Brain pericyte (primary cell): ENCODE measurements around the gene SLX1A.
"Not testable (repeated sequence)": the region's sequence is repeated elsewhere in the genome, so short reads cannot be mapped to it uniquely, and the experiment has no call there.

Experiments used
- DNase-seq: peaks from one replicate; pipeline ENCODE4 v3.0.0-alpha.2; 2012; ENCODE audit warnings: low read depth, low spot score

Gene SLX1A

DNA sequence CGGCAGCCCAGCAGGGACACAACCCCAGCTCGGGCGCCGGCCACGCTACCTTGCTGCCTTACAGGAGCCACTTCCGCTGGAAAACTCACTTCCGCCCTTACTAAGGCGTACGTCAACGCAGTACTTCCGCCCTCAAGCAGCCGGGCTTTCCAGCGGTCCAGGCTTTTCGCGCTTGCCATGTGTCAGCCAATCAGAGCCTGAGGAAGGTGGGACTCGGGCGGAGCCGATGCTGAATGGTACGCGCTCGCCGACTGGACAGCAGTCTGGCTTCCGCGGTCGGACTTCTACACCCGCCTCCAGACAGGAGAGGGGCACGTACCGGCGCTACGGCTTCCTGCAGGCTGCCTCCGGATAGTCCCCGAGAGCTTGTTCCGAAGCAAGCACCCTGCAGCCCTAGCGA, at the start of gene SLX1A, which contains the start of gene BOLA2B:
Gene SLX1A, plus strand, starts transcription at position 261 of the 400 bp plus-strand sequence. CDS start 210 bp downstream, outside the sequence.
Gene BOLA2B, minus strand, starts transcription at position 52 of the 400 bp plus-strand sequence. CDS start 71 bp downstream, outside the sequence.
- not testable (repeated sequence) for DNase-seq

DNA sequence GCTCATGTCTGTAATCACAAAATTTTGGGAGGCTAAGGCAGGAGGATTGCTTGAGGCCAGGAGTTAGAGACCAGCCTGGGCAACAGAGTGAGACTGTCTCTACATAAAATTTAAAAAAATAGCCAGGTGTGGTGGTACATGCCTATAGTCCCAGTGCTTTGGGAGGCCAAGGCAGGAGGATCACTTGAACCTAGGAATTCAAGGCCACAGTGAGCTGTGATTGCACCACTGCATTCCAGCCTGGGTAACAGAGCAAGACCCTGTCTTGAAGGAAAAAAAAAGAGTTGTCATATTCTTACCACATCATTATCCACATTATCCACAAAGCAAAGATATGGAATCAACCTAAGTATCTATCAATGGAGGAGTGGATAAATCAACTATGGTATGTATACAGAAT, 49.7 kb upstream of the SLX1A start:
- no peak for DNase-seq

DNA sequence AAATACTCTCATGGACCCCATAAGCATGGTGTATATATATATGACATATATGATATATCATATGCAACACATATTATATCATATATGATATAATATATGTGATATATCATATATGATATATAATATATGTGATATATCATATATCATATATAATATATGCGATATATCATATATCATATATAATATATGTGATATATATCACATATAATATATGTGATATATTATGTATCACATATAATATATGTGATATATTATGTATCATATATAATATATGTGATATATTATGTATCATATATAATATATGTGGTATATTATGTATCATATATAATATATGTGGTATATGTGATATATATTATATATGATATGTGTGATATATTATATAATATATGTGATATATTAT, 48.8 kb upstream of the SLX1A start:
- DNase-seq: no peak

DNA sequence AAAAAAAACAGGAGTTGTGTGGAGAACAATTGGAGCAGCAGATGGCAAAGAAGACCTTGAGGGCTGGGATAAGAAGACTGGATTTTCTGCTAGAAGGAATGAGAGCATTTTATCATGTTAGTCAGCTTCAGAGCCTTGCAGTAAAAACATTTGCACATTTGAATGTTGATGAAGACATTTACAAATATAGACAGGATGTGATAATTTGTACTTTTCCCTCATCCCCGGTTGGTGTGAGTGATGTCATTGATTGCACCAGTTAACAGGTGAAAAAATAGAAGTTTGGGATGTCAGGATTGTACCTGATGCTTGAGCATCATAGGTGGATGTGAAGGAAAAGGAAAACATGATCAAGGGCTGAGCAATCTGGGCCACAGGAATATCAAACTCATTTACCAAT, 48.0 kb upstream of the SLX1A start:
- no peak for DNase-seq

DNA sequence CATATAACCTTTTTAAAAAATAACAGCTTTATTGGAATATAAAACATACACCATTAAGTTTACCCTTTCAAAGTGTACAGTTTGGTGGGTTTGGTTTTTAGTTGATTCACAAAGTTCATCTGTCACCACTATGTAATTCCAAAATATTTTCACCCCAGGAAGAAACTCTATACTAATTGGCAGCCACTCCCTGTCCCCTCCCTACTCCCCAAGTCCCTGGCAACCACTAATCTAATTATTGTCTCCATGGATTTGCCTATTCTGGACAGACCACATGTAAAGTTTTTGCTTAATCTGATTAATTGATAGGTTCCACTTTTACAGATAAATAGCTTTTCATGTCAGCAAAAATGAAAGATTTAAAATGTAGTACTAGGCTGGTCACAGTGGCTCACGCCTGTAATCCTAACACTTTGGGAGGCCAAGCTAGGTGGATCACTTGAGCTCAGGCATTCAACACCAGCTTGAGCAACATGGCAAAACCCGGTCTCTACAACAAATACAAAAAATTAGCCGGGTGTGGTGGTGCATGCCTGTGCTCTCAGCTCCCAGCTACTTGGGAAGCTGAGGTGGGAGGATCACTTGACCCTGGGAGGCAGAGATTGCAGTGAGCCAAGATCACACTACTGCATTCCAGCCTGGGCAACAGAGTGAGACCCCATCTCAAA, 45.7 kb upstream of the SLX1A start:
- no peak for DNase-seq

DNA sequence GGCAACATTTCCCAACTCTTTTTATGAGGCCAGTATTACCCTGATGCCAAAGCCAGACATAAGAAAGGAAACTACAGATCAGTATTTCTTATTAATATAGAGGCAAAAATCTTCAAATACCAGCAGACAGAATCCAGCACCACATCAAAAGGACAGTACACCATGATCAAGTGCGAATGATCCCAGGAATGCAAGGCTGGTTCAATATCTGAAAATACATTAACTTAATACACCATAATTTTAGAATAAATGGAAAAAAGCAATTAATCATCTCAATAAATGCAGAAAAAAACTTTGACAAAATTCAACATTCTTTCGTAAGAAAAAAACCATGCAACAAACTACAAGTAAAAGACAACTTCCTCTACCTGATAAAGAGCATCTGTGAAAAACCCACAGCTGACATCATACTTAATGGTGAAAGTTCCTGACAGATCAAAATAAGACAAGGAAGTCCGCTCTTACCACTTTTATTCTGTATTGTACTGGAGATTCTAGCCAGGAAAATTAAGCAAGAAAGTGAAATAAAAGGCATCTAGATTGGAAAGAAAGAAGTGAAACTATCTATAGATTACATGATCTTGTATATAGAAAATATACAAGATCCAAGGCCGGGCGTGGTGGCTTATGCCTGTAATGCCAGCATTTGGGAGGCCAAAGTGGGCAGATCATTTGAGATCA, 44.3 kb upstream of the SLX1A start:
- no peak for DNase-seq

DNA sequence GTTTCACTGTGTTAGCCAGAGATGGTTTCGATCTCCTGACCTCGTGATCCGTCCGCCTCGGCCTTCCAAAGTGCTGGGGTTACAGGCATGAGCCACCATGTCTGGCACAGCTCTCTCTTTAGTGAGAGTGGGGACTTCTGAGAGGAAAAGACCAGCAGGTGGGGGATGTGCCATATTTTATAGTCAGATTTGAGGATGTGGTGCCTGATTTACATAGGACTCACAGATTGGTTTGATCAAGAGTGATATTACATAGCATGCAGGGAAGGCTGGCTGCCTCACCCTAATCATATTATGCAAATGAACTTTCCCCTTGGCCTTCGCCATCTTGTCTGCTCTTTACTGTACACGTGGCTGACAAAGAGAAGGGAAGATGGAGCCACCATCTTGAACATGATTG, 42.6 kb upstream of the SLX1A start:
- DNase-seq: no peak

DNA sequence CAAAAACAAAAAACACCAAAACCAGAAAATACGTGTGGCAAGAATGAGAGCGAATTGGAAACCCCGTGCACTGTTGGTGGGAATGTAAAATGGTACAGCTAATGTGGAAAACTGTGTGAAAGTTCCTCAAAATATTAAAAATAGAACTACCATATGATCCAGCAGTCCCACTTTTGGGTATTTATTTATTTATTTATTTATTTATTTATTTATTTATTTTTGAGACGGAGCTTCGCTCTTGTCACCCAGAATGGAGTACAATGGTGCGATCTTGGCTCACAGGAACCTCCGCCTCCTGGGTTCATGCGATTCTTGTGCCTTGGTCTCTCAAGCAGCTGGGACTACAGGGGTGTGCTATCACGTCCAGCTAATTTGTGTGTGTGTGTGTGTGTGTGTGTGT, 41.2 kb upstream of the SLX1A start:
- no peak for DNase-seq

DNA sequence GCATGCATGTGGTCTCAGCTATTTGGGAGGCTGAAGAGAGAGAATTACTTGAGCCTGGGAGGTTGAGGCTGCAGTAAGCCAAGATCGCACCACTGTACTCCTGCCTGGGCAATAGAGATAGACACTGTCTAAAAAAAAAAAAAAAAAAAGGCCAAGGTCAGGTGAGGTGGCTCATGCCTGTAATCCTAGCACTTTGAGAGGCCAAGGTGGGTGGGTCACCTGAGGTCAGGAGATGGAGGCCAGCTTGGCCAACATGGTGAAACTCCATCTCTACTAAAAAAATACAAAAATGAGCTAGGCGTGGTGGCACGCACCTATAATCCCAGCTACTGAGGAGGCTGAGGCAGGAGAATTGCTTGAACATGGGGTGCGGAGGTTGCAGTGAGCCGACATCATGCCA, 38.5 kb upstream of the SLX1A start:
- no peak for DNase-seq

DNA sequence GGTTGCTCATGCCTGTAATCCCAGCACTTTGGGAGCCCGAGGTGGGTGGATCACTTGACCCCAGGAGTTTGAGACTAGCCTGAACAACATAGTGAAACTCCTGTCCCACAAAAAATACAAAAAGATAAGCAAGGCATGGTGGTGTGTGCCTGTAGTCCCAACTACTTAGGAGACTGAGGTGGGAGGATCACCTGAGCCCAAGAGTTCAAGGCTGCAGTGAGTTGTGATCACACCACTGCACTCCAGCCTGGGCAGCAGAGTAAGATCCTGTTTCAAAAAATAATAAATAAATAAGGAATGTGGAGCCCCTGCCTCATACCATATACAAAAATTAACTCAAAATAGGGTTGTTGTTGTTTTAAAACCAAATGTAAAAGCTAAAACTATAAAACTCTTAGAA, 36.5 kb upstream of the SLX1A start:
- no peak for DNase-seq

DNA sequence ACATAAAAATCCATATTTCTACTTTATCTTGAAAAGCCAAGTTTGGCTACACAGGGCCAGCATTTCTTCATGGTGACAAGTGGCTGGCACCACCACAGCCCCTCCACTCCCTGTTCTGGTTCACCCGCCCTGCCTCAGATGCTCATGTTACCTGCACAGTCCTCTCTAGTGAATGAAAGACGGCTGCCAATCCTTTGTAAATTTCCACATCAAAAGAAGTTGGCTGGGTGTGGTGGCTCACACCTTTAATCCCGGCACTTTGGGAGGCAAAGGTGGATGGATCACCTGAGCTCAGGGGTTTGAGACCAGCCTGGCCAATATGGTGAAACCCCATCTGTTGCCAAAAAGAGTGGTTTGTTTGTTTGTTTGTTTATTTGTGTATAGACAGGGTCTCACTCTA, 30.1 kb upstream of the SLX1A start:
- DNase-seq: no peak

DNA sequence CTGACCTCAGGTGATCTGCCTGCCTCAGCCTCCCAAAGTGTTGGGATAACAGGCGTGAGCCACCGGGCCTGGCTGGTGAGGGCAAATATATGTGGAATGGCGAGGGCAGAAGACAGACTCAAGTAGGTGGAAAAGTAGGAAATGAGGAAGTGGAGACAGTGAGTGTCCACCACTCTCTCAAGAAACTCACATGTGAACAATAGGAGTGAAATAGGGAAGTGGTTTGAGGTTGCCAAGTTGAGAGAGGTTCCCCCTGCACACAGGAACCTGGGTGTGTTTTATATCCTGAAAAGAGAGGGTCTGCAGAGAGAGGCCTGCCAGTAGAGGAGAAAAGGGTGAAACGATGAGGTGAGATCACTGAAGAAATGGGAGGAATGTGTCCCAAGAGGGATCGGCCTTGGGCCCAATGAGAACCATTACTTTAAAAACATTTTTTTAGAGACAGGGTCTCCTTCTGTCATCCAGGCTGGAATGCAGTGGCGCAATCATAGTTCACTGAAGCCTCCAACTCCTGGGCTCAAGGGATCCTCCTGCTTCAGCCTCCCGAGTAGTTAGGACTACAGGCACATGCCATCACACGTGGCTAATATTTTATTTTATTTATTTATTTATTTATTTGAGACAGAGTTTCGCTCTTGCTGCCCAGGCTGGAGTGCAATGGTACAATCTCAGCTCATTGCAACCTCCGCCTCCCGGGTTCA, 27.3 kb upstream of the SLX1A start:
- DNase-seq: no peak

DNA sequence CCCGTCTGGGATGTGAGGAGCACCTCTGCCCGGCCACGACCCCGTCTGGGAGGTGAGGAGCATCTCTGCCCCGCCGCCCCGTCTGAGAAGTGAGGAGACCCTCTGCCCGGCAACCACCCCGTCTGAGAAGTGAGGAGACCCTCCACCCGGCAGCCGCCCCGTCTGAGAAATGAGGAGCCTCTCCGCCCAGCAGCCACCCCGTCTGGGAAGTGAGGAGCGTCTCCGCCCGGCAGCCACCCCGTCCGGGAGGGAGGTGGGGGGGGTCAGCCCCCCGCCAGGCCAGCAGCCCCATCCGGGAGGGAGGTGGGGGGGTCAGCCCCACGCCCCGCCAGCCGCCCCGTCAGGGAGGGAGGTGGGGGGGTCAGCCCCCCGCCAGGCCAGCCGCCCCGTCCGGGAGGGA, 24.9 kb upstream of the SLX1A start:
- not testable (repeated sequence) for DNase-seq

DNA sequence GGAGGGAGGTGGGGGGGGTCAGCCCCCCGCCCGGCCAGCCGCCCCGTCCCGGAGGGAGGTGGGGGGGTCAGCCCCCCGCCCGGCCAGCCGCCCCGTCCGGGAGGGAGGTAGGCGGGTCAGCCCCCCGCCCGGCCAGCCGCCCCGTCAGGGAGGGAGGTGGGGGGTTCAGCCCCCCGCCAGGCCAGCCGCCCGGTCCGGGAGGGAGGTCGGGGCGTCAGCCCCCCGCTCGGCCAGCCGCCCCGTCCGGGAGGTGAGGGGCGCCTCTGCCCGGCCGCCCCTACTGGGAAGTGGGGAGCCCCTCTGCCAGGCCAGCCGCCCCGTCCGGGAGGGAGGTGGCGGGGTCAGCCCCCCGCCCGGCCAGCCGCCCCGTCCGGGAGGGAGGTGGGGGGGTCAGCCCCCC, 24.3 kb upstream of the SLX1A start:
- DNase-seq: not testable (repeated sequence)

DNA sequence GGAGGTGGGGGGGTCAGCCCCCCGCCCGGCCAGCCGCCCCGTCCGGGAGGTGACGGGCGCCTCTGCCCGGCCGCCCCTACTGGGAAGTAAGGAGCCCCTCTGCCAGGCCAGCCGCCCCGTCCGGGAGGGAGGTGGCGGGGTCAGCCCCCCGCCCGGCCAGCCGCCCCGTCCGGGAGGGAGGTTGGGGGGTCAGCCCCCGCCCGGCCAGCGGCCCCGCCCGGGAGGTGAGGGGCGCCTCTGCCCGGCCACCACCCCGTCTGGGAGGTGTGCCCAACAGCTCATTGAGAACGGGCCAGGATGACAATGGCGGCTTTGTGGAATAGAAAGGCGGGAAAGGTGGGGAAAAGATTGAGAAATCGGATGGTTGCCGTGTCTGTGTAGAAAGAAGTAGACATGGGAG, 23.5 kb upstream of the SLX1A start:
- not testable (repeated sequence) for DNase-seq

DNA sequence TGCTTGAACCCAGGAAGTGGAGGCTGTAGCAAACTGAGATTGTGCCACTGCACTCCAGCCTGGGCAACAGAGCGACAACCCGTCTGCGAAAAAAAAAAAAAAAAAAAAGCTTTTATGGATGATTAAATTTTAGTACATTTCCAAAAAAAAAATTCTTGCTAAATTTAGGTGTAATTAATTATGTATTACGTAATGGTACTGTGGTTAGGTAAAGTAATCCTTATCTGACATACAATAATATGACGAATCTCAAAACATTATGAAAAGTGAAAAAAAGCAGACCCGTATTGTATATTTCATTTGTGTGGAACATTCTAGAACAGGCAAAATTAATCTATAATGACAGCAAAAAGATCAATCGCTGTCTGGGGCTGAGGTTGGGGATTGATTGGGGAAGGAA, 20.6 kb upstream of the SLX1A start:
- no peak for DNase-seq

DNA sequence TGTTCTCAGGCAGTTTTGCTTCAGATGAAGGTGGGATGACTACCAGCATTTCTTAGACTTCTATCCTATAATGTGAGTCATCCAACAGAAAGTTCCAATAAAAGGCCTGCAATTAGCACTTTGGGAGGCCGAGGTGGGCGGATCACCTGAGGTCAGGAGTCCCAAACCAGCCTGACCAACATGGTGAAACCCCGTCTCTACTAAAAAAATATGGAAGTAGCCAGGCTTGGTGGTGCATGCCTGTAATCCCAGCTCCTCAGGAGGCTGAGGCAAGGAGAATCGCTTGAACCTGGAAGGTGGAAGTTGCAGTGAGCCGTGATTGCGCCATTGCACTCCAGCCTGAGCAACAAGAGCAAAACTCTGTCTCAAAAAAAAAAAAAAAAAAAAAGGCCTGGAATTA, 16.8 kb upstream of the SLX1A start:
- DNase-seq: not testable (repeated sequence)

DNA sequence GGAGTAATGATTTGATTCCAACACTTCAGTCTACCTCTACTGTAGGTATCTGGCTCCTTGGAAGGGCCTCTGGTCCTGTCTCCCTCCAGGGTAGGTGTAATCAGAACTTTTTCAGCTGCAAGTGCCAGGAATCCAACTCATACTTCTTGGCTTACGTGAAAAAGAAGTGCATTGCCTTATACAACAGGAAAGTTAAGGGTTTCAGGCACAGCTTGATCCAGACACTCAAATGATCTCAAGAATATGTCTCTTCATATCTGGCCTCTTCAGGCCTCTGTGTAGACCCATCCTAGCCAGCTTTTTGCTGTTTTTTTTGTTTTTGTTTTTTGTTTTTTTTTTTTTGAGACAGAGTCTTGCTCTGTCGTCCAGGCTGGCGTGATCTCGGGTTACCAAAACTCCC, 14.5 kb upstream of the SLX1A start:
- DNase-seq: no peak

DNA sequence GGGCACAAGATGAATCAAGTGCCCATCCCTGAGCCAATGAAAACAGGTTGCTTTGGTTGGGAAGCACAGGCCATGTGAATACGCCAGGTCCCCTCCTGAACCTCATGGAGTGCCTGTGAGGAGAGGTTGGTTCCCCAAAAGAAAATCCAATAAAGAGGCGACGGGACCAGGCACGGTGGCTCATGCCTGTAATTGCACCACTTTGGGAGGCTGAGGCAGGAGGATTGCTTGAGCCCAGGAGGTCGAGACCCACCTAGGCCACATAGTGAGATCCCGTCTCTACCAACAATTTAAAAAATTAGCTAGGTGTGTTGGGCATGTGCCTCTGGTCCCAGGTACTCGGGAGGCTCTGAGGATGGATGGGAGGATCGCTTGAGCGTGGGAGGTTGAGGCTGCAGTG, 13.7 kb upstream of the SLX1A start:
- DNase-seq: no peak

DNA sequence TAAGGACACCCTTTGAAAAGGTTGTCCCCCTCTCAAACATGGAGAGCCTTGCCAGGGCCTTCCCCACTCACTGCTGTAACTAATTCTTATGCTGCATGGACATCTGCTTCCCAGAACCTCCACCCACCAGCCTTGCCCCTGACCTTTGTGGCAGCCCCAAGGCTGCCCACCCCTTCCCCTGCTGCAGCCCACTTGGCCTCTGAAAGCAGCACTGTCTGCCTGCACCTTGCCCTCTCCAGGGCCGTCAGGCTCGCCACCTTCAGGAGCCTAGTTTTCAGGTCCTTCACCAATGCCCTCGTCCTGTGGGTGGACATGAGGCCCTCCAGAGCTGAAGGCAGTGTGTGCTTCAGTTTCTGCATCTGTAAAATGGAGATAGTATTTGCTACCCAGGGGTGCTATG, 12.9 kb upstream of the SLX1A start:
- no peak for DNase-seq

DNA sequence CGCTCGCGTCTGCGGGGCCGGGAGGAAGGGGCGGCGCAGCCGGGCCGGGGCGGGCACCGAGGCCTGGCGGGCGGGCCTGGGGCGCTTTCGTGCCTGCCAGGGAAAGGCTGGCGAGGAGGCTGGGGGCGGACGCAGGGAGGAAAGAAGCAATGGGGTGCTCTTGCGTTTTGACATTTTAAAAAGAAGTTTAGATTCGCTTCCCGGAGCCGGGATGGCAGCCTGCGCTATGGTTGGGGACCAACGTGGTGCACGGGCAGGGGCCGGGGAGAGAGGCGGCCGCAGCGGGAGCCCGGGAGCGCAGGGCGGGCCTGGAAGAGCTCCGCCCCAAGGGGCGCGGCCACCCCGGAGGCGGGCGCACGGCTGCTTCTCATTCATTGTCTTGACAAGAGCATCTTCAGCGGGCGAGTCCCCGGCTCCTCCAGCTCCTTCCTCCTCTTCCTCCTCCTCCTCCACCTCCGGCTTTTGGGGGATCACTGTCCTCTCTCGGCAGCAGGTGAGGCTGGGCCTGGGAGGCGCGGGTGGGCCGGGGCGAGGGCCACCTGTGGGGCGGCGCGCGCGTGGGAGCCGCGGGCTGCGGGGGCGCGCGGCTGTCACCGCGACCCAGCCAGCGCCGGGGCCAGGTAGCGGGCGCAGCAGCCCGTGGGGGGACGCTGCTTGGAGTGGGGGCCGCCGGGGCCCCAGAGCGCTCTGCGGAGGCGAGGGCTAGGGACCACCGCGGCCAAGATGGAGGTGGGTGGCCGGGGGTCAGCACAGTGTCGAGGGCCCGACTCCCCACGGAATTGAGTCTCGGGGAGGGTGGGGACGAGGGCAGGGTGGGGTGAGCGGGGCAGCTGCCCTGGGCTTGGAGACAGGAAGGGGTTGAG, 10.2 kb upstream of the SLX1A start, which contains the start of gene CORO1A:
Gene CORO1A, plus strand, starts transcription at position 370 of the 863 bp plus-strand sequence. CDS start 1,608 bp downstream, outside the sequence.
- DNase-seq: no peak
